Gastrocnemius medialis (tissue), 4 donors: ENCODE results near the gene ZFYVE26.
"Not testable (repeated sequence)": the region's sequence is repeated elsewhere in the genome, so short reads cannot be mapped to it uniquely, and the experiment has no call there.

Source experiments
- CTCF ChIP-seq, 5 experiments: fragments of 450-650 bp in 3 of 5; fragments of 200-600 bp in 2 of 5; sonication (generic) in 2 of 5; IDR thresholded peaks in 4 of 5; conservative IDR thresholded peaks in 1 of 5; 1 replicate in 4 of 5; 2 replicates in 1 of 5; pipeline ENCODE4 v1.5.1; 2016 to 2019; ENCODE audit warnings: antibody characterized with exemption in 5 of 5, mild to moderate bottlenecking in 3 of 5, moderate library complexity in 3 of 5
- POLR2A ChIP-seq, 2 donors: fragments of 450-650 bp; IDR thresholded peaks; one replicate each; pipeline ENCODE4 v1.6.1; 2017; ENCODE audit warnings: antibody characterized with exemption in 2 of 2, mild to moderate bottlenecking in 2 of 2, moderate library complexity in 2 of 2

DNA sequence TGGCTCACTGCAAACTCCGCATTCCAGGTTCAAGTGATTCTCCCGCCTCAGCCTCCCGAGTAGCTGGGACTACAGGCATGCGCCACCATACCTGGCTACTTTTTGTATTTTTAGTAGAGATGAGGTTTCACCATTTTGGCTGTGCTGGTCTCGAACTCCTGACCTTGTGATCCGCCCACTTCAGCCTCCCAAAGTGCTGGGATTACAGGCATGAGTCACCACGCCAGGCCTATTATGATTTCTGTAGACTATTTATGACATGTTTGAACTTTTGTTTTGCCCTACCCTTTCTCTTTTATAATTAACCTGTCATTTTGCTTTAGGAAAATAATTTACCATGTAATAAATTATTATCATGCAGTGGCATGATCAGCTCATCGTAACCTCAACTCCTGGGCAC is 114.9 kb downstream of the ZFYVE26 start, which contains the start of gene RDH12:
- not testable (repeated sequence) for TF ChIP-seq CTCF (IDR thresholded peaks at IDR 0.05 in 4 of 5, conservative IDR thresholded peaks at IDR 0.05 in 1 of 5); POLR2A (IDR thresholded peaks at IDR 0.05)
